Suppressor macrophage (primary cell): Measurements from ENCODE around the gene SH3D19.
"Not testable (repeated sequence)": the region's sequence is repeated elsewhere in the genome, so short reads cannot be mapped to it uniquely, and the experiment has no call there.

Experiments used
- DNase-seq, 4 experiments: peaks; one replicate each; pipeline ENCODE4 v3.0.0-alpha.2; 2020 to 2022
- total RNA-seq, 17 experiments: gene quantifications; one replicate each; lab custom pipeline; 2026; ENCODE audit warnings: mixed read lengths in 6 of 17, inconsistent platforms in 3 of 17; lab: John Stamatoyannopoulos, UW

Gene SH3D19
- 0 to 5.4 (median 0.31) reads per million in 17 experiments for total RNA-seq

GRCh38 chr4:151325111-151325948 is at the start of gene SH3D19:
SH3D19 (minus strand) TSS chr4:151325605; CDS start chr4:151325352, 253 bp downstream.
- DNase-seq = peak in 3 of 4 experiments; percentile 7 to 39 (median 19)

GRCh38 chr4:151362404-151363164 is 37.2 kb upstream of the SH3D19 start:
- DNase-seq = peak; percentile 78 to 89 (median 86)

GRCh38 chr4:151361966-151362365 is 36.6 kb upstream of the SH3D19 start:
- DNase-seq = no peak

- DNase-seq = no peak
These were observed 35.7 kb upstream of the SH3D19 start for GRCh38 chr4:151361126-151361525.

GRCh38 chr4:151359576-151359975 is 34.2 kb upstream of the SH3D19 start:
- no peak for DNase-seq

- no peak for DNase-seq
These were observed 32.9 kb upstream of the SH3D19 start for GRCh38 chr4:151358266-151358665.

GRCh38 chr4:151356510-151356909 is 31.1 kb upstream of the SH3D19 start:
- peak in 1 of 4 experiments; percentile 3 for DNase-seq

- no peak for DNase-seq
These were observed 29.8 kb upstream of the SH3D19 start for GRCh38 chr4:151355155-151355554.

- DNase-seq = peak in 2 of 4 experiments; percentile 5 to 10
These were observed 22.3 kb upstream of the SH3D19 start for GRCh38 chr4:151347490-151348235.

- DNase-seq = no peak
These were observed 19.5 kb upstream of the SH3D19 start for GRCh38 chr4:151344948-151345347.

GRCh38 chr4:151340751-151341385 is 15.5 kb upstream of the SH3D19 start:
- no peak for DNase-seq

- no peak for DNase-seq
These were observed 14.1 kb upstream of the SH3D19 start for GRCh38 chr4:151339467-151339866.

- no peak for DNase-seq
These were observed 6.1 kb upstream of the SH3D19 start for GRCh38 chr4:151331276-151332042.

GRCh38 chr4:151329217-151330007 is 4.0 kb upstream of the SH3D19 start:
- no peak for DNase-seq

GRCh38 chr4:151325949-151326246 is 493 bp upstream of the SH3D19 start:
- DNase-seq = no peak

- DNase-seq = peak in 2 of 4 experiments; percentile 1 to 4
These were observed 674 bp downstream of the SH3D19 start for GRCh38 chr4:151324752-151325110.

- DNase-seq = no peak
These were observed 1.2 kb downstream of the SH3D19 start for GRCh38 chr4:151324124-151324751.

- DNase-seq = no peak
These were observed 1.7 kb downstream of the SH3D19 start for GRCh38 chr4:151323667-151324066.

- no peak for DNase-seq
These were observed 2.8 kb downstream of the SH3D19 start for GRCh38 chr4:151322570-151322969.

GRCh38 chr4:151322161-151322560 is 3.2 kb downstream of the SH3D19 start:
- DNase-seq = not testable (repeated sequence)
